IMR-90 (cell line): Measurements from ENCODE around the gene CDK13. TPM values are rescaled to one million over a fixed set of nuclear protein-coding genes. Genes with fewer than 3 reads are reported as not detected.

ENCODE experiments used
- ATAC-seq: fragments of 200-7000 bp; cut with Tn5 transposase; 2 replicates; pipeline ENCODE4 v1.9.1; 2020; ENCODE audit warnings: low read depth, mild to moderate bottlenecking, moderate library complexity
- BruUV-seq: library from RNA; stranded (reverse); fragments of 400-500 nt; replicated peaks from 2 replicates; lab custom pipeline; 2021; lab: Mats Ljungman, UMichigan
- CTCF ChIA-PET: fragments of 300-600 bp; formaldehyde crosslinking; extraction: SDS; loops from one replicate; lab custom pipeline; 2021; ENCODE audit warnings: antibody characterized with exemption; lab: Yijun Ruan, JAX
- POLR2A ChIA-PET: fragments of 300-600 bp; sonication (Branson Sonifier 250); formaldehyde crosslinking; loops from one replicate; lab custom pipeline; 2022; ENCODE audit warnings: antibody characterized with exemption; ENCODE audit not compliant: unreplicated experiment; lab: Charles Lee
- DNase-seq: peaks from one replicate; pipeline ENCODE4 v3.0.0; 2013
- H2AFZ ChIP-seq: replicated peaks from 2 replicates; pipeline ENCODE3; 2013; ENCODE audit warnings: low read length, mild to moderate bottlenecking; ENCODE audit not compliant: poor library complexity
- H2AK5ac ChIP-seq: 2 replicates; pipeline ENCODE4 v1.6.1; 2013; ENCODE audit warnings: low read depth, low read length, inconsistent platforms
- H2AK9ac ChIP-seq: replicated peaks from 2 replicates; pipeline ENCODE3; 2013; ENCODE audit warnings: mild to moderate bottlenecking, low read depth, low read length, moderate library complexity; ENCODE audit not compliant: poor library complexity
- H2BK120ac ChIP-seq: 2 replicates; pipeline ENCODE4 v1.6.1; 2013; ENCODE audit warnings: low read depth, low read length, inconsistent platforms
- H2BK15ac ChIP-seq: 3 replicates; pipeline ENCODE4 v1.6.1; 2013; ENCODE audit warnings: low read depth, low read length, inconsistent platforms
- H2BK20ac ChIP-seq: 2 replicates; pipeline ENCODE4 v1.6.1; 2013; ENCODE audit warnings: low read depth, mild to moderate bottlenecking, inconsistent platforms, low read length, moderate library complexity
- H2BK5ac ChIP-seq: 2 replicates; pipeline ENCODE4 v1.6.1; 2013; ENCODE audit warnings: mild to moderate bottlenecking, low read depth, low read length, inconsistent platforms; ENCODE audit not compliant: poor library complexity, severe bottlenecking
- H3K14ac ChIP-seq: replicated peaks from 2 replicates; pipeline ENCODE4 v1.6.1; 2013; ENCODE audit warnings: low read depth, low read length, inconsistent platforms
- H3K18ac ChIP-seq: 2 replicates; pipeline ENCODE4 v1.6.1; 2013; ENCODE audit warnings: low read depth, low read length, control low read depth
- H3K23ac ChIP-seq: 2 replicates; pipeline ENCODE4 v1.6.1; 2013; ENCODE audit warnings: low read depth, low read length, inconsistent platforms
- H3K27ac ChIP-seq: 2 replicates; pipeline ENCODE4 v1.5.1; 2013; ENCODE audit warnings: mild to moderate bottlenecking, control low read depth, low read length; ENCODE audit not compliant: insufficient read depth
- H3K27me3 ChIP-seq: 2 replicates; pipeline ENCODE4 v1.6.1; 2013; ENCODE audit warnings: low read length; ENCODE audit not compliant: control insufficient read depth, insufficient read depth
- H3K36me3 ChIP-seq: 2 replicates; pipeline ENCODE4 v1.6.1; 2013; ENCODE audit warnings: low read length, mixed read lengths; ENCODE audit not compliant: control insufficient read depth, insufficient read depth
- H3K4ac ChIP-seq: 2 replicates; pipeline ENCODE4 v1.6.1; 2013; ENCODE audit warnings: low read depth, low read length, inconsistent platforms
- H3K4me1 ChIP-seq: 2 replicates; pipeline ENCODE4 v1.6.1; 2013; ENCODE audit warnings: low read length, mixed read lengths; ENCODE audit not compliant: control insufficient read depth, insufficient read depth
- H3K4me2 ChIP-seq: 2 replicates; pipeline ENCODE4 v1.6.1; 2013; ENCODE audit warnings: low read depth, mild to moderate bottlenecking, control low read depth, low read length, moderate library complexity
- H3K4me3 ChIP-seq: 2 replicates; pipeline ENCODE4 v1.5.1; 2013; ENCODE audit warnings: low read depth, mild to moderate bottlenecking, control low read depth, low read length, moderate library complexity; ENCODE audit not compliant: insufficient read depth
- H3K56ac ChIP-seq: 2 replicates; pipeline ENCODE4 v1.6.1; 2013; ENCODE audit warnings: low read length, inconsistent platforms; ENCODE audit not compliant: insufficient read depth; ENCODE audit errors: extremely low read depth
- H3K79me1 ChIP-seq, 2 experiments: 2 replicates each; pipeline ENCODE4 v1.6.1; 2013; ENCODE audit warnings: low read length in 2 of 2, inconsistent platforms in 1 of 2, low read depth in 1 of 2
- H3K9ac ChIP-seq: 2 replicates; pipeline ENCODE4 v1.6.1; 2013; ENCODE audit warnings: low read depth, low read length, control low read depth
- H3K9me1 ChIP-seq: 2 replicates; pipeline ENCODE4 v1.6.1; 2013; ENCODE audit warnings: low read length, inconsistent platforms; ENCODE audit not compliant: insufficient read depth
- H3K9me3 ChIP-seq: 2 replicates; pipeline ENCODE4 v1.6.1; 2013; ENCODE audit warnings: low read length; ENCODE audit not compliant: control insufficient read depth, insufficient read depth
- H4K20me1 ChIP-seq: 2 replicates; pipeline ENCODE4 v1.6.1; 2013; ENCODE audit warnings: low read length, inconsistent platforms; ENCODE audit not compliant: insufficient read depth
- H4K5ac ChIP-seq: 2 replicates; pipeline ENCODE4 v1.6.1; 2013; ENCODE audit warnings: mild to moderate bottlenecking, low read depth, low read length, control low read depth
- H4K8ac ChIP-seq, 2 experiments: 2 replicates each; pipeline ENCODE4 v1.6.1; 2013; ENCODE audit warnings: low read depth in 2 of 2, low read length in 2 of 2, control low read depth in 1 of 2, inconsistent platforms in 1 of 2
- H4K91ac ChIP-seq: 2 replicates; pipeline ENCODE4 v1.6.1; 2013; ENCODE audit warnings: low read depth, low read length, inconsistent platforms; ENCODE audit not compliant: insufficient read depth
- BHLHE40 ChIP-seq: fragments of 150-350 bp; IDR thresholded peaks from 2 replicates; pipeline ENCODE4 v1.6.1; 2016; ENCODE audit warnings: mild to moderate bottlenecking, low read depth, low read length
- NFE2L2 ChIP-seq: fragments of 150-350 bp; IDR thresholded peaks from 2 replicates; pipeline ENCODE4 v1.6.1; 2016; ENCODE audit warnings: low read depth, mild to moderate bottlenecking, low read length
- POLR2A ChIP-seq: IDR thresholded peaks from 2 replicates; pipeline ENCODE4 v1.6.1; 2012; ENCODE audit warnings: mild to moderate bottlenecking, low read depth, low read length
- RAD21 ChIP-seq: IDR thresholded peaks from 2 replicates; pipeline ENCODE4 v1.6.1; 2012; ENCODE audit warnings: low read length, improper control_type of control experiment
- whole genome bisulfite sequencing, 2 experiments: methylation state at CpG; one replicate each; pipeline versions ENCODE4 v1.1.5 to v1.1.7; 2013; ENCODE audit warnings: missing lambda C conversion rate in 2 of 2; ENCODE audit not compliant: insufficient read length in 1 of 2; ENCODE audit errors: extremely low coverage in 2 of 2; 5-methylcytosine and 5-hydroxymethylcytosine counted together
- dilution Hi-C: fragments of 300-500 bp; cut with HindIII; formaldehyde crosslinking; loops from one replicate; pipeline ENCODE4 v1.14.3; 2018; ENCODE audit warnings: low sequenced_read_pairs; ENCODE audit not compliant: unreplicated experiment
- in situ Hi-C: fragments of 300-500 bp; cut with MboI; formaldehyde crosslinking; loops from 3 replicates; pipeline ENCODE4 v1.14.3; 2019; ENCODE audit warnings: low sequenced_read_pairs, inconsistent platforms, mixed read lengths
- intact Hi-C: fragments of 100-400 bp; cut with micrococcal nuclease; formaldehyde crosslinking; loops from 2 replicates; pipeline ENCODE4 v1.10.0; 2022
- polyA plus RNA-seq, 3 experiments: library from polyadenylated mRNA; depleted of rRNA; stranded (reverse); fragments of >200 nt; gene quantifications; 2 replicates each; pipeline ENCODE4 v1.2.3, GENCODE V29; 2012; ENCODE audit warnings: low replicate concordance in 1 of 3
- total RNA-seq: library from RNA; depleted of rRNA; stranded (reverse); fragments of >200 nt; gene quantifications from 2 replicates; pipeline ENCODE4 v1.2.3, GENCODE V29; 2012
- TF ChIP-seq, protein P1 (sequence below): fragments of 150-350 bp; IDR thresholded peaks from 2 replicates; pipeline ENCODE4 v1.6.1; 2017; ENCODE audit warnings: mild to moderate bottlenecking, antibody characterized with exemption, low read length, low read depth
- TF ChIP-seq, protein P2 (sequence below): conservative IDR thresholded peaks from 2 replicates; pipeline ENCODE4 v1.5.1; 2012; ENCODE audit warnings: mild to moderate bottlenecking, low read depth, low read length, improper control_type of control experiment
- TF ChIP-seq, protein P3 (sequence below): fragments of 150-350 bp; IDR thresholded peaks from 2 replicates; pipeline ENCODE4 v1.6.1; 2016; ENCODE audit warnings: low read depth, mild to moderate bottlenecking, low read length, moderate library complexity, borderline replicate concordance

CDK13 gene
- total and polyA plus RNA-seq, 2 of the 4 experiments (the other 2 are of a cell fraction) = 20.1 to 50.4 TPM

GRCh38 chr7:39922580-39922979 is 27.5 kb upstream of the CDK13 start:
- H3K4me1 ChIP-seq = no peaks in the 10 kb centered on the region
- H3K27me3 ChIP-seq = peaks cover 16% of the 10 kb centered on the region
- no peaks in the 10 kb centered on the region for H3K79me1 ChIP-seq
- no TSS peak for BruUV-seq
- no peak overlapping the region for H4K5ac ChIP-seq
- H3K23ac ChIP-seq = no peak overlapping the region
- no peak overlapping the region for H2BK120ac ChIP-seq
- H3K14ac ChIP-seq = no peak overlapping the region
- H3K27ac ChIP-seq = no peak overlapping the region
- H3K9ac ChIP-seq = no peak overlapping the region
- H2BK20ac ChIP-seq = no peak overlapping the region
- intact Hi-C loops = no loop called here
- no peaks in the 10 kb centered on the region for H3K36me3 ChIP-seq
- ChIA-PET POLR2A (no interaction called here), CTCF (interaction anchor here (1.0 kb wide), 1 partner anchor 9 kb away, joined by 5 read pairs; no protein-coding TSS in a partner anchor)
- no peak overlapping the region for H2BK5ac ChIP-seq
- no peak overlapping the region for H3K4me3 ChIP-seq
- H4K91ac ChIP-seq = no peak overlapping the region
- no peak overlapping the region for H3K4me2 ChIP-seq
- H4K8ac ChIP-seq = no peak overlapping the region
- TF ChIP-seq BHLHE40 = no peak
- TF ChIP-seq, protein P1, sequence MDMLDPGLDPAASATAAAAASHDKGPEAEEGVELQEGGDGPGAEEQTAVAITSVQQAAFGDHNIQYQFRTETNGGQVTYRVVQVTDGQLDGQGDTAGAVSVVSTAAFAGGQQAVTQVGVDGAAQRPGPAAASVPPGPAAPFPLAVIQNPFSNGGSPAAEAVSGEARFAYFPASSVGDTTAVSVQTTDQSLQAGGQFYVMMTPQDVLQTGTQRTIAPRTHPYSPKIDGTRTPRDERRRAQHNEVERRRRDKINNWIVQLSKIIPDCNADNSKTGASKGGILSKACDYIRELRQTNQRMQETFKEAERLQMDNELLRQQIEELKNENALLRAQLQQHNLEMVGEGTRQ = no peak
- TF ChIP-seq NFE2L2 = no peak
- TF ChIP-seq, protein P2, sequence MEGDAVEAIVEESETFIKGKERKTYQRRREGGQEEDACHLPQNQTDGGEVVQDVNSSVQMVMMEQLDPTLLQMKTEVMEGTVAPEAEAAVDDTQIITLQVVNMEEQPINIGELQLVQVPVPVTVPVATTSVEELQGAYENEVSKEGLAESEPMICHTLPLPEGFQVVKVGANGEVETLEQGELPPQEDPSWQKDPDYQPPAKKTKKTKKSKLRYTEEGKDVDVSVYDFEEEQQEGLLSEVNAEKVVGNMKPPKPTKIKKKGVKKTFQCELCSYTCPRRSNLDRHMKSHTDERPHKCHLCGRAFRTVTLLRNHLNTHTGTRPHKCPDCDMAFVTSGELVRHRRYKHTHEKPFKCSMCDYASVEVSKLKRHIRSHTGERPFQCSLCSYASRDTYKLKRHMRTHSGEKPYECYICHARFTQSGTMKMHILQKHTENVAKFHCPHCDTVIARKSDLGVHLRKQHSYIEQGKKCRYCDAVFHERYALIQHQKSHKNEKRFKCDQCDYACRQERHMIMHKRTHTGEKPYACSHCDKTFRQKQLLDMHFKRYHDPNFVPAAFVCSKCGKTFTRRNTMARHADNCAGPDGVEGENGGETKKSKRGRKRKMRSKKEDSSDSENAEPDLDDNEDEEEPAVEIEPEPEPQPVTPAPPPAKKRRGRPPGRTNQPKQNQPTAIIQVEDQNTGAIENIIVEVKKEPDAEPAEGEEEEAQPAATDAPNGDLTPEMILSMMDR = no peak
- no peak for TF ChIP-seq RAD21
- no peak for TF ChIP-seq POLR2A
- TF ChIP-seq, protein P3, sequence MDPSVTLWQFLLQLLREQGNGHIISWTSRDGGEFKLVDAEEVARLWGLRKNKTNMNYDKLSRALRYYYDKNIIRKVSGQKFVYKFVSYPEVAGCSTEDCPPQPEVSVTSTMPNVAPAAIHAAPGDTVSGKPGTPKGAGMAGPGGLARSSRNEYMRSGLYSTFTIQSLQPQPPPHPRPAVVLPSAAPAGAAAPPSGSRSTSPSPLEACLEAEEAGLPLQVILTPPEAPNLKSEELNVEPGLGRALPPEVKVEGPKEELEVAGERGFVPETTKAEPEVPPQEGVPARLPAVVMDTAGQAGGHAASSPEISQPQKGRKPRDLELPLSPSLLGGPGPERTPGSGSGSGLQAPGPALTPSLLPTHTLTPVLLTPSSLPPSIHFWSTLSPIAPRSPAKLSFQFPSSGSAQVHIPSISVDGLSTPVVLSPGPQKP = no peak
- H4K20me1 ChIP-seq = no peaks in the 10 kb centered on the region
- no peak overlapping the region for H2AK5ac ChIP-seq
- H2AFZ ChIP-seq = no peak overlapping the region
- H3K4ac ChIP-seq = no peak overlapping the region
- ATAC-seq = no peak
- no peak overlapping the region for H3K18ac ChIP-seq
- H3K56ac ChIP-seq = no peak overlapping the region
- H2AK9ac ChIP-seq = no peak overlapping the region
- no CpG with 5 or more reads among the region's 3 CpGs for WGBS, 2 experiments
- dilution Hi-C loops = no loop called here
- DNase-seq = no peak
- in situ Hi-C loops = no loop called here
- no peak overlapping the region for H2BK15ac ChIP-seq
- H3K9me1 ChIP-seq = no peaks in the 10 kb centered on the region
- no peaks in the 10 kb centered on the region for H3K9me3 ChIP-seq
